Uterus (tissue), 4 donors: ENCODE results near the gene CD300H. TPM values are rescaled to one million over a fixed set of nuclear protein-coding genes. Genes with fewer than 3 reads are reported as not detected.
"Not testable (repeated sequence)": the region's sequence is repeated elsewhere in the genome, so short reads cannot be mapped to it uniquely, and the experiment has no call there.

ENCODE experiments used
- DNase-seq, 2 donors: peaks; one replicate each; pipeline ENCODE4 v3.0.0-alpha.2; 2019 to 2020
- H3K27ac ChIP-seq, 2 donors: fragments of 200-600 bp; sonication (generic); 1 replicate in 1 of 2; 2 replicates in 1 of 2; pipeline ENCODE4 v1.5.1; 2016 to 2018
- H3K27me3 ChIP-seq, 2 donors: fragments of 200-600 bp; sonication (generic); one replicate each; pipeline ENCODE4 v1.5.1; 2018 to 2019; ENCODE audit warnings: control low read depth in 1 of 2
- H3K36me3 ChIP-seq, 2 donors: fragments of 200-600 bp; sonication (generic); one replicate each; pipeline ENCODE4 v1.5.1; 2019; ENCODE audit warnings: control low read depth in 1 of 2
- H3K4me1 ChIP-seq, 2 donors: fragments of 200-600 bp; sonication (generic); one replicate each; pipeline ENCODE4 v1.5.1; 2018 to 2019; ENCODE audit warnings: control low read depth in 1 of 2
- H3K4me3 ChIP-seq, 2 donors: fragments of 200-600 bp; sonication (generic); 1 replicate in 1 of 2; 2 replicates in 1 of 2; pipeline ENCODE4 v1.5.1; 2018 to 2019; ENCODE audit warnings: mild to moderate bottlenecking in 1 of 2
- H3K9me3 ChIP-seq, 2 donors: fragments of 200-600 bp; sonication (generic); one replicate each; pipeline ENCODE4 v1.5.1; 2019; ENCODE audit warnings: control low read depth in 1 of 2
- CTCF ChIP-seq, 4 experiments: fragments of 200-600 bp in 2 of 4; fragments of 450-650 bp in 2 of 4; sonication (generic) in 2 of 4; IDR thresholded peaks; one replicate each; pipeline ENCODE4 v1.5.1; 2016 to 2019; ENCODE audit warnings: antibody characterized with exemption in 4 of 4, mild to moderate bottlenecking in 2 of 4, moderate library complexity in 1 of 4
- POLR2A ChIP-seq, 2 donors: fragments of 450-650 bp; IDR thresholded peaks; one replicate each; pipeline ENCODE4 v1.6.1; 2016; ENCODE audit warnings: antibody characterized with exemption in 2 of 2, mild to moderate bottlenecking in 1 of 2, moderate library complexity in 1 of 2
- intact Hi-C: fragments of 100-400 bp; cut with DNase I; formaldehyde crosslinking; loops from one replicate; pipeline ENCODE4 v1.15.1; 2023; ENCODE audit warnings: low total_unique reads
- total RNA-seq, 4 donors: library from RNA; depleted of rRNA in 3 of 4; stranded (reverse); fragments of >200 nt in 3 of 4; gene quantifications; one replicate each; pipeline versions ENCODE4 v1.1.0 to v1.2.4, GENCODE V29; 2014 to 2023
- donor health status: DM: yes; HTN: yes; CAD: no.

Gene CD300H
- total RNA-seq, 4 donors from 2014 or later: not detected

GRCh38 chr17:74563358-74563757 lies 4.0 kb downstream of the CD300H start:
- no peaks in the 10 kb centered on the region for H3K36me3 ChIP-seq
- no peak overlapping the region for H3K4me3 ChIP-seq
- DNase-seq: no peak
- no peaks in the 10 kb centered on the region for H3K27me3 ChIP-seq
- intact Hi-C loops: no loop called here
- H3K9me3 ChIP-seq: no peaks in the 10 kb centered on the region
- H3K4me1 ChIP-seq: no peaks in the 10 kb centered on the region
- TF ChIP-seq CTCF (IDR thresholded peaks at IDR 0.05) (no peak), POLR2A (IDR thresholded peaks at IDR 0.05) (no peak)
- no peak overlapping the region for H3K27ac ChIP-seq

GRCh38 chr17:74561586-74561985 lies 5.7 kb downstream of the CD300H start:
- H3K27ac ChIP-seq: no peak overlapping the region
- no peaks in the 10 kb centered on the region for H3K9me3 ChIP-seq
- no peak for DNase-seq
- intact Hi-C loops: no loop called here
- no peak overlapping the region for H3K4me3 ChIP-seq
- no peaks in the 10 kb centered on the region for H3K4me1 ChIP-seq
- TF ChIP-seq CTCF (IDR thresholded peaks at IDR 0.05) (no peak), POLR2A (IDR thresholded peaks at IDR 0.05) (no peak)
- no peaks in the 10 kb centered on the region for H3K36me3 ChIP-seq
- H3K27me3 ChIP-seq: no peaks in the 10 kb centered on the region

GRCh38 chr17:74558882-74559519 lies 8.3 kb downstream of the CD300H start:
- intact Hi-C loops: no loop called here
- H3K9me3 ChIP-seq: no peaks in the 10 kb centered on the region
- no peaks in the 10 kb centered on the region for H3K4me1 ChIP-seq
- H3K4me3 ChIP-seq: no peak overlapping the region
- no peaks in the 10 kb centered on the region for H3K27me3 ChIP-seq
- H3K27ac ChIP-seq: no peak overlapping the region
- TF ChIP-seq CTCF (IDR thresholded peaks at IDR 0.05): no peak
- TF ChIP-seq POLR2A (IDR thresholded peaks at IDR 0.05): no peak
- DNase-seq: no peak
- no peaks in the 10 kb centered on the region for H3K36me3 ChIP-seq

GRCh38 chr17:74558402-74558801 lies 8.9 kb downstream of the CD300H start:
- H3K4me1 ChIP-seq, H3K27me3 ChIP-seq, DNase-seq, H3K36me3 ChIP-seq, intact Hi-C loops, H3K4me3 ChIP-seq, H3K9me3 ChIP-seq, H3K27ac ChIP-seq: not testable (repeated sequence)

GRCh38 chr17:74555427-74555940 lies 11.8 kb downstream of the CD300H start:
- no peak for DNase-seq

More at GRCh38 chr17:74555427-74555940, 11.8 kb downstream of the CD300H start:
- intact Hi-C loops: no loop called here
- Histone ChIP-seq H3K4me1 (no peaks in the 10 kb centered on the region), H3K27me3 (no peaks in the 10 kb centered on the region), H3K9me3 (no peaks in the 10 kb centered on the region), H3K36me3 (no peaks in the 10 kb centered on the region), H3K4me3 (no peak overlapping the region), H3K27ac (no peak overlapping the region)
- TF ChIP-seq CTCF (IDR thresholded peaks at IDR 0.05): no peak
- TF ChIP-seq POLR2A (IDR thresholded peaks at IDR 0.05): no peak
